ENCODE results near the gene LRRC57.
A peak's percentile ranks its signal among the peaks of the same experiment; 100 is the strongest.

The LRRC57 gene

DNA sequence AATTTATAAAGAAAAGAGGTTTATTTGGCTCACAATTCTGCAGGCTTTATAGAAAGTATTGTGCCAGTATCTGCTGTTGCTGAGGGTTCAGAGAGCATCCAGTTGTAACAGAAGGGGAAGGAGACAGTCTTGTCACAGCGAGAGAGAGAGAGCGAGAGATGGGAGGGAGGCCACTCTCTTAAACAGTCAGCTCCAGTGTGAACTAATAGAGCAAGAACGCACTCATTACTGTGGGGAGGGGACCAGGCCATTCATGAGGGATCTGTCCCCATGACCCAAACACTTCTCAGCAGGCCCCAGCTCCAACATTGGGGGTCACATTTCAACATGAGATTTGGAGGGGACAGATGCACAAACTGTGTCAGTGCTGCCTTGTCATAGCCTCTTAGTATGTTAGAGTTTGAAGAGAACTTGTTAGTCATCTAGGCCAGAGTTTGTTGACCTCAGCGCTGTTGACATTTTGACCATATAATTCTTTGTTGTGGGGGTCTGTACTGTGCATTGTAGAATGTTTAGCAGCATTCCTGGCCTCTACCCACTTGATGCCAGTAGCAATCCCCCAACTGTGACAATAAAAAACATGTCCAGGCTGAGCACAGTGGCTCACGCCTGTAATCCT is 42.1 kb upstream of the LRRC57 start:
- TF ChIP-seq, protein P1, sequence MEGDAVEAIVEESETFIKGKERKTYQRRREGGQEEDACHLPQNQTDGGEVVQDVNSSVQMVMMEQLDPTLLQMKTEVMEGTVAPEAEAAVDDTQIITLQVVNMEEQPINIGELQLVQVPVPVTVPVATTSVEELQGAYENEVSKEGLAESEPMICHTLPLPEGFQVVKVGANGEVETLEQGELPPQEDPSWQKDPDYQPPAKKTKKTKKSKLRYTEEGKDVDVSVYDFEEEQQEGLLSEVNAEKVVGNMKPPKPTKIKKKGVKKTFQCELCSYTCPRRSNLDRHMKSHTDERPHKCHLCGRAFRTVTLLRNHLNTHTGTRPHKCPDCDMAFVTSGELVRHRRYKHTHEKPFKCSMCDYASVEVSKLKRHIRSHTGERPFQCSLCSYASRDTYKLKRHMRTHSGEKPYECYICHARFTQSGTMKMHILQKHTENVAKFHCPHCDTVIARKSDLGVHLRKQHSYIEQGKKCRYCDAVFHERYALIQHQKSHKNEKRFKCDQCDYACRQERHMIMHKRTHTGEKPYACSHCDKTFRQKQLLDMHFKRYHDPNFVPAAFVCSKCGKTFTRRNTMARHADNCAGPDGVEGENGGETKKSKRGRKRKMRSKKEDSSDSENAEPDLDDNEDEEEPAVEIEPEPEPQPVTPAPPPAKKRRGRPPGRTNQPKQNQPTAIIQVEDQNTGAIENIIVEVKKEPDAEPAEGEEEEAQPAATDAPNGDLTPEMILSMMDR (IDR thresholded peaks at IDR 0.05) = no peak
- Histone ChIP-seq H3K4me3 (no peak overlapping the region), H3K27ac (peak overlapping the region in 1 of 2 donors; percentile 63)
- no peak for DNase-seq (ENCODE audit: low spot score)

DNA sequence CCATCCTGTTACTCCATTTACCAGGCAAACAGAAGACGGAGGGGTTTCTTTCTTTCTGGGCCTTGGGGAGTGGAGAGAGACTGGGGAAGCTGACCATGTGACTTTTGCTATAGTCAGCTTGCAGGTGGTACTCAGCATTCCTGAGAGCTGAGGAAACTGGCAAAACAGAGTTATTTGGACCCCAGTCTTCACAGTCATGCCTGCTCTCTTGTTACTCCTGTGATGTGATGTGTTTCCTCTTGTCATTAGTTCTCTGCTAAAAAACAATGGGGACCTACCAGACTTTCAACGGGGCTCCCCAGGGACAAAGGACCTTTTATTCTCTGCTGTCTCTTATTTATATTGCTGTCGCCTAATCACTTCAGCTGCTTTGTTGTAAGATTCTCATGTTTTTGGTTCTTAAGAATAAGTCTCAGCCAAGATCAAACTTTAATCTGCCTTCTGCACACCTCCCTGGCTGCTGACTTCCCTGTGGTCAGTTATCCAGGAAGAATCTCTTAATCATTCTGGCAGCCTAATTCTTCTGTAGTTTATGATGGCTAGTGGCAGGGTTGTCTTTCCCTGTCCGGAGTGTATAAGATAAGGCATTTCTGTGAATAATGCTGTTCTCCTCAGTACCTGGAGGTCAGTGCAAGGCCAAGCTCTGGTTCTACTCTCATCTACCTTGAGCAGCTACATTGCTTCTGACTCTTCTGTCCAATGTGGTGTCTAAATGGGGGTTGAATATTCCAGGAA is 35.6 kb upstream of the LRRC57 start:
- Histone ChIP-seq H3K4me3 (peak overlapping the region; percentile 48), H3K27ac (peak overlapping the region; percentile 43 to 86)
- TF ChIP-seq, protein P1 (IDR thresholded peaks at IDR 0.05) = no peak
- DNase-seq (ENCODE audit: low spot score) = no peak

DNA sequence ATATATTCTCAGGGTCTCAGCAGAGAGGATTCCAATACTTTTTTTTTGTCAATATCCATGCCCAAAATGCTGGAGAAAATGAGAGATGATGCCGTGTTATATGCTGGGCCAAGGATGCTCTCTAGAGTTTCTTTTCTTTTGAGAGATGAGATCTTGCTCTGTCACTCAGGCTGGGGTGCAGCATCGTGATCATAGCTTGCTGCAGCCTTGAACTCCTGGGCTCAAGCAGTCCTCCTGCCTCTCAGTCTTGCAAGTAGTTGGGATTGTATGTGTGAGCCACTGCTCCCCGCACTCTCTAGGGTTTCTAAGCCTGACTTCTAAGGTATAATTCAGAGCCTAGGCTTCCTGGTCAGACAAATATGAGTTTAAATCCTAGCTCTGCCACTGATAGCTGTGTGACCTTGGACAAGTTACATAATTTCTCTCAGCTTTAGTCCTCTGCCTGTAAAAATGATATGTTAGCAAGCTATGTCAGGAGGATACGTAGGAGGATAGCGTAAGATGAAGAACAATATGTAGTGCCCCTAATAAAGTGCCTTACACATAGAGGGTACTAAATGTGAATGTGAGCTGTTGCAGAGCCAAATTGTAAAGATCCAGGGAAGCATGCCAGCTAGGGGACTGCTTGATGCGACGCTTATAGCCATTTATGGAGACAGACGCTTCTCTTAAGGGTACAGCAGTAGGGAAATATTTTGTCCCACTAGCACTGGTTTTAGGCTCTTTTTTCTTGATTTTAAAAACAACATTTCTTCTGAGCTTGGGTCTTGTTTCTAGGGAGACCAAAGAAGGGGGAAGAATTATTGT is 34.2 kb upstream of the LRRC57 start:
- DNase-seq (ENCODE audit: low spot score) = no peak
- TF ChIP-seq, protein P1 (IDR thresholded peaks at IDR 0.05) = no peak
- Histone ChIP-seq H3K4me3 (peak overlapping the region; percentile 48), H3K27ac (peak overlapping the region; percentile 43 to 86)

DNA sequence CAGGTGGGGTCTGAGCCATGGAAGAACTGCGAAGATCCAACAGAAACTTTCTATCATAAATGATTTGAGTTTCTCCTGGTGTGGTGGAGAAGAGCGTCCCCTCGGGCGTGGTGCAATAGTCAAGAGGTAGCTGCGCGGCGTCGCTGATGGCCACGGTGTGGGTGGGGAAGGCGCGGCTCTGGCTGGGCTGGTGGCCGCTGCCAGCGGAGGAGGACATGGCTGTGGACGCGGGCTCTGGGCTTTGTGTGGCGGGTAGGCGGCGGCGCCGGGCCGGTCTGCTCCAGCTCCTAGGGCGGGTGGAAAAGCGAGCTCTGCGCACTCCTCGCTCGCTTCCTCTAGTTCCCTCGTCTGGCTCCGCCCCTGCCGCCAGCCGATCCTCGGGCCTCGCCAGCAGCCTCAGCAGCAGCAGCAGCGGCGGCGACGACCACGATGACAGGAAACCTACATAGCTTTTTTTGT is 32.7 kb upstream of the LRRC57 start:
- peak overlapping the region; percentile 69 for H3K4me3 ChIP-seq
- peak overlapping the region; percentile 58 to 86 for H3K27ac ChIP-seq
- TF ChIP-seq, protein P1 (IDR thresholded peaks at IDR 0.05) = no peak
- peak; percentile 84 for DNase-seq (ENCODE audit: low spot score)

DNA sequence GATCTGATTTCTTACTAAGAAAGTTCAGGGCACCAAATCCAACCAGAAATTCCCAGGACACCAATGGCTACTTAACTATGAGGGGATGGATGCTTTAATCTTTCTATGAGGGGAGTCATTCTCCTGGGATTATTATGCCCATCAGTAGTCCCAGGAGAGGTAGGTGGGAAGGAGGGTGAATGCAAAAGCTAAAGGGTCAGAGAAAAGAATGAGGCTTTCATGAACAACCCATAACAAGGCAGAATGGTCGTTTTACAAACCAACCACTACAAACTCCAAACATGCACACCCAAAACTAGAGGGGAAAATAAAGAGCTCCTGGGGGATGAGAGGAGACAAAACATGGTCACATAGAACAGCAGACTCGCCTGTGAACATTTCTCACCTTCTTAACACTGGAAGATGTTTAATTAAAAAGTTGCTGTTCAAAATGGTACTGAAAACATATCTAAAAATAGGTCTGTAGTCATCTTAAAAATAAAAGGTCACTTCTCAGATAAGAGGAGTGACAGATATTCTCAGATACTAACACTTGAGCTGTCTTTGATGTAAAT is 30.5 kb upstream of the LRRC57 start:
- H3K4me3 ChIP-seq = no peak overlapping the region
- no peak for DNase-seq (ENCODE audit: low spot score)
- TF ChIP-seq, protein P1 (IDR thresholded peaks at IDR 0.05) = no peak
- H3K27ac ChIP-seq = peak overlapping the region in 1 of 2 donors; percentile 9

DNA sequence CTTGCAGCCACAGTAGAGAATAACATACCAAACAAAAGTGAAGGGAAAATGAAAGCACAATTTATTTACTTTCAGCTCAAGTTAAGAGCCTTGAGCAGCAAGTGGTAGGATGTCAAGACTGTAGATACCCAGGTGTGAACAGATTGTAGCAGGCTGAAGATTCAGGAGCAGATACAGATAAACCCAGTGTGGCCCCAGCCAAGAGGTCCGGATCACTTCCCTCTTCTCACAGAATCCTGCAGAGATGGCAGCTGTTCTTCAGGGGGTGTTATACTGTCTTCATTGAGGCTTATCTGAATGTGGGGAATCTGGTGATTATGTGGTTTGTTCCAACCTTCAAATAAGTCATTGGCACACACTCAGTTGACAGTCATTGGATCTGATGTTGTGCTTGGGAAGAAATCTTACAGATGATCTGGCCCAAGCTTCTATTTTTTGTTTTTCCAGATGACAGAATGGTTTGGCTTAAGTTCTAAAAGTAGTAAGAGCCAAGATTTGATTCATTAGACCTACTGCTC is 29.0 kb upstream of the LRRC57 start:
- Histone ChIP-seq H3K4me3 (peak overlapping the region; percentile 84), H3K27ac (peak overlapping the region; percentile 32 to 73)

More for the DNA sequence above, 29.0 kb upstream of the LRRC57 start:
- DNase-seq (ENCODE audit: low spot score) = no peak
- TF ChIP-seq, protein P1 (IDR thresholded peaks at IDR 0.05) = no peak
